ENCODE data around the gene BPGM. TPM values are rescaled to one million over a fixed set of nuclear protein-coding genes. Genes with fewer than 3 reads are reported as not detected.

The BPGM gene
- polyA plus RNA-seq, 1 of the 3 experiments (the other 2 are of a cell fraction), result 12.4 TPM

GRCh38 chr7:134693256-134693655, 46.6 kb downstream of the BPGM start (continued):
- TF ChIP-seq ZBTB33 (IDR thresholded peaks at IDR 0.05; ENCODE audit: borderline replicate concordance, low read depth) (0 out of 2 replicates have a peak, but pooled peaks have one; percentile 31), CHD2 (IDR thresholded peaks at IDR 0.05; ENCODE audit: low read length, partially characterized antibody) (no peak), FOXJ3 (CRISPR knock-in tag; IDR thresholded peaks at IDR 0.05) (no peak), FOXM1 (IDR thresholded peaks at IDR 0.05; ENCODE audit: low read depth) (no peak), SMC3 (IDR thresholded peaks at IDR 0.05; ENCODE audit: low read depth, low read length) (0 out of 2 replicates have a peak, but pooled peaks have one; percentile 6)

GRCh38 chr7:134694299-134694698, 47.6 kb downstream of the BPGM start:
- 80% methylated on average over 7 of the region's 7 CpGs for WGBS (ENCODE audit: low lambda C conversion rate)
- H3K79me2 ChIP-seq (ENCODE audit: insufficient read depth), result no peaks in the 10 kb centered on the region
- CTCF ChIA-PET, result interaction anchor here (0.9 to 10.7 kb wide), 7 partner anchors 8 to 249 kb away, joined by 3 to 114 read pairs (median 4); no protein-coding TSS in a partner anchor

GRCh38 chr7:134694767-134695166, 48.1 kb downstream of the BPGM start:
- H3K4me3 ChIP-seq (ENCODE audit: low read depth in 2 of 2, low read length in 1 of 2), result no peak overlapping the region
- H3K9ac ChIP-seq, result no peak overlapping the region
- 92% methylated on average over 2 of the region's 2 CpGs for WGBS (ENCODE audit: low lambda C conversion rate)
- no peaks in the 10 kb centered on the region for H3K79me2 ChIP-seq (ENCODE audit: insufficient read depth)
- no peaks in the 10 kb centered on the region for H3K27me3 ChIP-seq (ENCODE audit: insufficient read depth)
- H2AFZ ChIP-seq (ENCODE audit: low read depth), result peak overlapping the region; percentile 60
- H3K9me2 ChIP-seq, result no peaks in the 10 kb centered on the region
- CTCF ChIA-PET, result interaction anchor here (1.2 to 10.7 kb wide), 7 partner anchors 8 to 260 kb away, joined by 3 to 114 read pairs (median 5); no protein-coding TSS in a partner anchor
- H3F3A ChIP-seq (replicated peaks; ENCODE audit: insufficient read depth), result peaks cover 24% of the 10 kb centered on the region
- peaks cover 20 to 49% of the 10 kb centered on the region in 2 experiments for H3K4me1 ChIP-seq (ENCODE audit: control insufficient read depth in 1 of 2, insufficient read depth in 2 of 2, low read depth in 1 of 2, low read length in 1 of 2)
- H3K27ac ChIP-seq (ENCODE audit: low read depth in 2 of 2, low read length in 1 of 2), result peak overlapping the region; percentile 88 to 90; a peak in 3 of 4 replicates
- no peaks in the 10 kb centered on the region for H3K36me3 ChIP-seq (replicated peaks in 1 of 2; ENCODE audit: control insufficient read depth in 1 of 2, insufficient read depth in 2 of 2, low read length in 1 of 2)
- H4K20me1 ChIP-seq (ENCODE audit: insufficient read depth), result no peaks in the 10 kb centered on the region
- H3K4me2 ChIP-seq, result no peak overlapping the region
- H3K9me3 ChIP-seq, result no peaks in the 10 kb centered on the region
- POLR2A ChIA-PET, result no interaction called here
- no peak for DNase-seq
- TF ChIP-seq ELF1 (IDR thresholded peaks at IDR 0.05), result no peak
- no peak for TF ChIP-seq EP300 (IDR thresholded peaks at IDR 0.05; ENCODE audit: borderline replicate concordance in 1 of 2, low read depth in 1 of 2, low read length in 1 of 2)
- TF ChIP-seq CTCF (IDR thresholded peaks at IDR 0.05), result no peak
- TF ChIP-seq PBX3 (IDR thresholded peaks at IDR 0.05), result no peak
- TF ChIP-seq USF1 (IDR thresholded peaks at IDR 0.05; ENCODE audit: borderline replicate concordance, low read depth), result no peak
- no peak for TF ChIP-seq TEAD4 (IDR thresholded peaks at IDR 0.05; ENCODE audit: borderline replicate concordance, insufficient read depth)
- no peak for TF ChIP-seq NFIC (IDR thresholded peaks at IDR 0.05; ENCODE audit: borderline replicate concordance)
- TF ChIP-seq MEF2A (IDR thresholded peaks at IDR 0.05; ENCODE audit: borderline replicate concordance, low read depth), result no peak
- TF ChIP-seq FOXJ3 (CRISPR knock-in tag; IDR thresholded peaks at IDR 0.05), result no peak

More at GRCh38 chr7:134694299-134694698, 47.6 kb downstream of the BPGM start:
- H3K9me2 ChIP-seq, result no peaks in the 10 kb centered on the region
- no peaks in the 10 kb centered on the region for H3K9me3 ChIP-seq
- POLR2A ChIA-PET, result no interaction called here
- H3K36me3 ChIP-seq (replicated peaks in 1 of 2; ENCODE audit: control insufficient read depth in 1 of 2, insufficient read depth in 2 of 2, low read length in 1 of 2), result no peaks in the 10 kb centered on the region
- H3K27me3 ChIP-seq (ENCODE audit: insufficient read depth), result no peaks in the 10 kb centered on the region
- peaks cover 24% of the 10 kb centered on the region for H3F3A ChIP-seq (replicated peaks; ENCODE audit: insufficient read depth)
- no peak for TF ChIP-seq RAD21 (IDR thresholded peaks at IDR 0.05; ENCODE audit: low read length)
- peak; percentile 59 for TF ChIP-seq CTCF (IDR thresholded peaks at IDR 0.05)
- no peak overlapping the region for H3K9ac ChIP-seq
- peak; percentile 57 for DNase-seq
- H3K4me3 ChIP-seq (ENCODE audit: low read depth in 2 of 2, low read length in 1 of 2), result no peak overlapping the region
- peaks cover 20 to 49% of the 10 kb centered on the region in 2 experiments for H3K4me1 ChIP-seq (ENCODE audit: control insufficient read depth in 1 of 2, insufficient read depth in 2 of 2, low read depth in 1 of 2, low read length in 1 of 2)
- H4K20me1 ChIP-seq (ENCODE audit: insufficient read depth), result no peaks in the 10 kb centered on the region
- H3K27ac ChIP-seq (ENCODE audit: low read depth in 2 of 2, low read length in 1 of 2), result peak overlapping the region; percentile 88 to 90; a peak in 3 of 4 replicates
- H3K4me2 ChIP-seq, result no peak overlapping the region
- no peak overlapping the region for H2AFZ ChIP-seq (ENCODE audit: low read depth)

All from SK-N-SH (cell line).